HL-60 (cell line): Measurements from ENCODE around the gene CD109.

Source experiments
- DNase-seq, 2 experiments: peaks; one replicate each; pipeline ENCODE4 v3.0.0-alpha.2; 2010 to 2020; ENCODE audit warnings: low read depth in 1 of 2, low spot score in 1 of 2
- H3K27ac ChIP-seq: fragments of 250-450 bp; sonication (Bioruptor Pico); replicated peaks from 2 replicates; pipeline ENCODE4 v1.5.1; 2020; ENCODE audit warnings: mild to moderate bottlenecking, moderate library complexity
- H3K27me3 ChIP-seq: fragments of 250-450 bp; sonication (Bioruptor Pico); 2 replicates; pipeline ENCODE4 v1.5.1; 2021; ENCODE audit warnings: mild to moderate bottlenecking, moderate library complexity; ENCODE audit not compliant: insufficient read depth, poor library complexity, severe bottlenecking
- H3K4me3 ChIP-seq: replicated peaks from 2 replicates; pipeline ENCODE4 v1.5.1; 2011; ENCODE audit warnings: mild to moderate bottlenecking, control low read depth, low read length; ENCODE audit not compliant: insufficient read depth
- GABPA ChIP-seq: IDR thresholded peaks from 2 replicates; pipeline ENCODE4 v1.6.1; 2012; ENCODE audit warnings: low read depth
- POLR2AphosphoS5 ChIP-seq: IDR thresholded peaks from 2 replicates; pipeline ENCODE4 v1.6.1; 2012; ENCODE audit warnings: low read depth
- REST ChIP-seq: IDR thresholded peaks from 2 replicates; pipeline ENCODE4 v1.6.1; 2012; ENCODE audit warnings: low read depth; ENCODE audit not compliant: insufficient replicate concordance
- SPI1 ChIP-seq: IDR thresholded peaks from 2 replicates; pipeline ENCODE4 v1.6.1; 2012; ENCODE audit warnings: low read depth, mild to moderate bottlenecking, borderline replicate concordance
- TF ChIP-seq, protein P1 (sequence below): IDR thresholded peaks from one replicate; pipeline ENCODE4 v1.5.1; 2011; ENCODE audit warnings: low read length, control low read depth, inconsistent platforms; ENCODE audit not compliant: insufficient read depth

Gene CD109

GRCh38 chr6:73800997-73801396 lies 105.0 kb downstream of the CD109 start:
- no peak overlapping the region for H3K4me3 ChIP-seq
- no peak for TF ChIP-seq SPI1
- TF ChIP-seq POLR2AphosphoS5 = no peak
- no peak for TF ChIP-seq GABPA
- TF ChIP-seq REST = no peak
- TF ChIP-seq, protein P1, sequence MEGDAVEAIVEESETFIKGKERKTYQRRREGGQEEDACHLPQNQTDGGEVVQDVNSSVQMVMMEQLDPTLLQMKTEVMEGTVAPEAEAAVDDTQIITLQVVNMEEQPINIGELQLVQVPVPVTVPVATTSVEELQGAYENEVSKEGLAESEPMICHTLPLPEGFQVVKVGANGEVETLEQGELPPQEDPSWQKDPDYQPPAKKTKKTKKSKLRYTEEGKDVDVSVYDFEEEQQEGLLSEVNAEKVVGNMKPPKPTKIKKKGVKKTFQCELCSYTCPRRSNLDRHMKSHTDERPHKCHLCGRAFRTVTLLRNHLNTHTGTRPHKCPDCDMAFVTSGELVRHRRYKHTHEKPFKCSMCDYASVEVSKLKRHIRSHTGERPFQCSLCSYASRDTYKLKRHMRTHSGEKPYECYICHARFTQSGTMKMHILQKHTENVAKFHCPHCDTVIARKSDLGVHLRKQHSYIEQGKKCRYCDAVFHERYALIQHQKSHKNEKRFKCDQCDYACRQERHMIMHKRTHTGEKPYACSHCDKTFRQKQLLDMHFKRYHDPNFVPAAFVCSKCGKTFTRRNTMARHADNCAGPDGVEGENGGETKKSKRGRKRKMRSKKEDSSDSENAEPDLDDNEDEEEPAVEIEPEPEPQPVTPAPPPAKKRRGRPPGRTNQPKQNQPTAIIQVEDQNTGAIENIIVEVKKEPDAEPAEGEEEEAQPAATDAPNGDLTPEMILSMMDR = no peak
- no peak overlapping the region for H3K27ac ChIP-seq

GRCh38 chr6:73801652-73802268 lies 105.8 kb downstream of the CD109 start:
- no peaks in the 10 kb centered on the region for H3K27me3 ChIP-seq
- H3K4me3 ChIP-seq = no peak overlapping the region
- TF ChIP-seq, protein P1 = no peak
- no peak for TF ChIP-seq REST
- TF ChIP-seq POLR2AphosphoS5 = no peak
- TF ChIP-seq SPI1 = no peak
- no peak for TF ChIP-seq GABPA
- no peak for DNase-seq
- H3K27ac ChIP-seq = no peak overlapping the region

More at GRCh38 chr6:73800997-73801396, 105.0 kb downstream of the CD109 start:
- H3K27me3 ChIP-seq = no peaks in the 10 kb centered on the region
- no peak for DNase-seq

- Histone ChIP-seq H3K4me3 (no peak overlapping the region), H3K27me3 (no peaks in the 10 kb centered on the region), H3K27ac (no peak overlapping the region)
- TF ChIP-seq GABPA (no peak), SPI1 (no peak), REST (no peak), POLR2AphosphoS5 (no peak)
- TF ChIP-seq, protein P1 = no peak
- no peak for DNase-seq
Observed at GRCh38 chr6:73802366-73802765, 106.4 kb downstream of the CD109 start.
